ENCODE data around the gene GTF2A1L.

DNA sequence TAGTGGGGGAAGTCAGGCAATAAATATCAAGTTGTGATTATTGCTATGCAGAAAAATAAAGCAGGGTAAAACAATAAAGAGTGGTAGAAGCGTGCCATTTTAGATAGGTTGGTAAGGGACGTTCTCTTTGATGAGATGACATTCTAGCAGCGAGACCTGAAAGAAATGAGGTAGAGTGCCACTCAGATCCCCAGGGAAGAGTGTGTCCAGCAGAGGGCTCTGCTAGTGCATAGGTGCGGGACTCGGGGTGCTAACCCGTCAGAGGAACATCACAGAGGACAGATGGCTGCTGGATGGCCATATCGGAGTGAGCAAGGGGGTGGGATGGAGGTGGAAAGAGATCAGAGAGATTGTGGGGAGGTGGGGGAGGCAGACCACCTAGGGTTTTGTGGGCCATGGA, 16.3 kb upstream of the GTF2A1L start:
- TF ChIP-seq, protein P1, sequence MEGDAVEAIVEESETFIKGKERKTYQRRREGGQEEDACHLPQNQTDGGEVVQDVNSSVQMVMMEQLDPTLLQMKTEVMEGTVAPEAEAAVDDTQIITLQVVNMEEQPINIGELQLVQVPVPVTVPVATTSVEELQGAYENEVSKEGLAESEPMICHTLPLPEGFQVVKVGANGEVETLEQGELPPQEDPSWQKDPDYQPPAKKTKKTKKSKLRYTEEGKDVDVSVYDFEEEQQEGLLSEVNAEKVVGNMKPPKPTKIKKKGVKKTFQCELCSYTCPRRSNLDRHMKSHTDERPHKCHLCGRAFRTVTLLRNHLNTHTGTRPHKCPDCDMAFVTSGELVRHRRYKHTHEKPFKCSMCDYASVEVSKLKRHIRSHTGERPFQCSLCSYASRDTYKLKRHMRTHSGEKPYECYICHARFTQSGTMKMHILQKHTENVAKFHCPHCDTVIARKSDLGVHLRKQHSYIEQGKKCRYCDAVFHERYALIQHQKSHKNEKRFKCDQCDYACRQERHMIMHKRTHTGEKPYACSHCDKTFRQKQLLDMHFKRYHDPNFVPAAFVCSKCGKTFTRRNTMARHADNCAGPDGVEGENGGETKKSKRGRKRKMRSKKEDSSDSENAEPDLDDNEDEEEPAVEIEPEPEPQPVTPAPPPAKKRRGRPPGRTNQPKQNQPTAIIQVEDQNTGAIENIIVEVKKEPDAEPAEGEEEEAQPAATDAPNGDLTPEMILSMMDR (IDR thresholded peaks at IDR 0.05) = peak; percentile 62
- TF ChIP-seq EZH2 (IDR thresholded peaks at IDR 0.05) (no peak), EZH2phosphoT487 (IDR thresholded peaks at IDR 0.05) (no peak)
